Mesothelial cell of epicardium (in vitro differentiated cells): ENCODE data around the gene PRCD. TPM values are rescaled to one million over a fixed set of nuclear protein-coding genes. Genes with fewer than 3 reads are reported as not detected.

Experiments used
- DNase-seq, 2 experiments: peaks; one replicate each; pipeline ENCODE4 v3.0.0; 2021; ENCODE audit warnings: low spot score in 2 of 2; ENCODE audit not compliant: unreplicated experiment in 2 of 2
- H3K27ac Mint-ChIP-seq: 2 replicates; pipeline ENCODE4 v1.8.0; 2021; ENCODE audit warnings: mixed read lengths
- H3K27me3 Mint-ChIP-seq: 2 replicates; pipeline ENCODE4 v1.8.0; 2021; ENCODE audit warnings: low read depth, mixed read lengths
- H3K36me3 Mint-ChIP-seq: 2 replicates; pipeline ENCODE4 v1.8.0; 2021; ENCODE audit warnings: mixed read lengths
- H3K4me1 Mint-ChIP-seq: 2 replicates; pipeline ENCODE4 v1.8.0; 2021; ENCODE audit warnings: mixed read lengths
- H3K4me3 Mint-ChIP-seq: 2 replicates; pipeline ENCODE4 v1.8.0; 2021; ENCODE audit warnings: mild to moderate bottlenecking, moderate library complexity, mixed read lengths
- H3K9me3 Mint-ChIP-seq: 2 replicates; pipeline ENCODE4 v1.8.0; 2021; ENCODE audit warnings: mixed read lengths
- total RNA-seq: library from RNA; stranded (reverse); gene quantifications from 3 replicates; pipeline ENCODE4 v1.2.1, GENCODE V29; 2021
- TF ChIP-seq, protein P1 (sequence below): fragments of 200-600 bp; sonication (generic); IDR thresholded peaks from one replicate; pipeline ENCODE4 v1.5.0; 2021; ENCODE audit warnings: antibody characterized with exemption; ENCODE audit not compliant: unreplicated experiment

The PRCD gene
- total RNA-seq, 1 donor from 2014 or later = 9.9 TPM

DNA sequence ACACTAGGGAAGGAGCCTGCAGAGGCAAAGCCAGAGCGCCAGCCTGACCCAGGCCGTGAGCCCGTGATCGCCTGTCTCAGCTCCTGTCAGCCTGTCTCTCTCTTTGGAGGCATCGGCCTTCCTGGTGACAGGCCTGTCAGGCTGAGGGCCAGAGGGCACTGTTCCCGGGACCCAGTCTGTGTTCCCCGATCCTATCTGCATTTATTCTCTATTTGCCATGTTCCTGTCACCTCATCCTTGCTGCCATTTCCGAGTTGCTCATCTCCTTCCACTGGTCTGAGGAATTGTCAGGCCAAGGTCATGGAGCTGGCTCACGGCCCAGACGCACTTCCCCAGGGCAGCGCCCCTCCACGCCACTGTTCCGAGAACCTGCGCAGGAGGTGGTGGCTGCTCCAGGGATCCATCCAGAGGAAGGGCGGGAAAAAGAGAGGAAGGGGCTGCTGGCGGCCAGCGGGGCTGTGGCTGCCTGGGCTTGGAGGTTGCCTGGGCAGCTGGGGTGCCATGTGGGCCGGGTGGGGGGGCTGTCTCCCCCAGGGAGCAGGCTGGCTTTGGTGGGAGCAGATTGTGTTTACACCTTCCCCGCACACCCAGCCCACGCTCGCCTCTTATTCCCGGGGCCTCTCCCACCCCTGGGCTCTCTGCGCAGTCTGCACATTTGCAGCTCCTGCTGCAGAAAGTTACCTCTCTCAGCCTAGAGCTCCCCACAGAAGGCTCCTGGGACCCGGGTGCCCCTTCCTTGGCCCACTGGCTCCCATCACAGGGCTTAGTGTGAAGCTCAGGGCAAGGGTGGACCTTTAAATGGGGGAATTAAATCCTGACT lies 4.9 kb downstream of the PRCD start:
- TF ChIP-seq, protein P1, sequence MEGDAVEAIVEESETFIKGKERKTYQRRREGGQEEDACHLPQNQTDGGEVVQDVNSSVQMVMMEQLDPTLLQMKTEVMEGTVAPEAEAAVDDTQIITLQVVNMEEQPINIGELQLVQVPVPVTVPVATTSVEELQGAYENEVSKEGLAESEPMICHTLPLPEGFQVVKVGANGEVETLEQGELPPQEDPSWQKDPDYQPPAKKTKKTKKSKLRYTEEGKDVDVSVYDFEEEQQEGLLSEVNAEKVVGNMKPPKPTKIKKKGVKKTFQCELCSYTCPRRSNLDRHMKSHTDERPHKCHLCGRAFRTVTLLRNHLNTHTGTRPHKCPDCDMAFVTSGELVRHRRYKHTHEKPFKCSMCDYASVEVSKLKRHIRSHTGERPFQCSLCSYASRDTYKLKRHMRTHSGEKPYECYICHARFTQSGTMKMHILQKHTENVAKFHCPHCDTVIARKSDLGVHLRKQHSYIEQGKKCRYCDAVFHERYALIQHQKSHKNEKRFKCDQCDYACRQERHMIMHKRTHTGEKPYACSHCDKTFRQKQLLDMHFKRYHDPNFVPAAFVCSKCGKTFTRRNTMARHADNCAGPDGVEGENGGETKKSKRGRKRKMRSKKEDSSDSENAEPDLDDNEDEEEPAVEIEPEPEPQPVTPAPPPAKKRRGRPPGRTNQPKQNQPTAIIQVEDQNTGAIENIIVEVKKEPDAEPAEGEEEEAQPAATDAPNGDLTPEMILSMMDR = no peak
- DNase-seq = no peak
- no peaks in the 10 kb centered on the region for H3K9me3 Mint-ChIP-seq

DNA sequence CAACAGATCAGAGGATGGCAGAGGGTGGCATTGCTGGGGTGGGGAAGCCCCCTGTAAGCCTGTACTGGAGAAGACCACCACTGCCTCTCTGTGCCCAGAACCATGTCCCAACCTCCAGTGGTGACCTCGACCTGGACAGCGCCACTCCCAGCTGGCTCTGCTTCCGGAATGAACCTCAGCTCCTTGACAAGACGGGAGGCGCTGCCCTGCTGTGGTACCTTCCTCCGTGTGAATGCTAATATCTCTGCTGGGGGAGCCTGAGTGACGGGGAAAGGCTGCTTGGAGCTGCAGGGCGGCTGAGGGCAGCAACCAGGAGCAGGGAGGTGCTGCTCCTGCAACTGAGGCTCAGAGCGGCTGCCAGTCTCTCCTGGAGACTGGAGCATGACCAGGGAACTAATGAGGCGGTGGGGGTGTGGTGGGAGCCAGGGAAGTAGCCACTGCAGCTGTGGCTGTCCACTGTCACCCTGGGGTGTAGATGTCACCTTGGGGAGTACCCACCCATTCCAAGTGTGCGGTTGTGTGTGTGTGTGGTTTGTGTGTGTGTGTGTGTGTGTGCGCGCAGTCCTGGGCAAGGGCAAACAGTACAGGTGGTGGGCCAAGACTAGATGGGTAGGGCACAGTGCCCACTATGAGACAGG lies 6.2 kb downstream of the PRCD start:
- DNase-seq = no peak
- Mint-ChIP-seq H3K9me3 (no peaks in the 10 kb centered on the region), H3K4me1 (peaks cover 39% of the 10 kb centered on the region), H3K36me3 (no peaks in the 10 kb centered on the region), H3K27ac (no peak overlapping the region), H3K4me3 (no peak overlapping the region), H3K27me3 (peaks cover 4% of the 10 kb centered on the region)
- TF ChIP-seq, protein P1 = no peak

More for the DNA sequence above, 4.9 kb downstream of the PRCD start:
- no peaks in the 10 kb centered on the region for H3K36me3 Mint-ChIP-seq
- peak overlapping the region; percentile 54 for H3K4me3 Mint-ChIP-seq
- peak overlapping the region; percentile 93 for H3K27ac Mint-ChIP-seq
- H3K4me1 Mint-ChIP-seq = peaks cover 41% of the 10 kb centered on the region
- peaks cover 5% of the 10 kb centered on the region for H3K27me3 Mint-ChIP-seq

DNA sequence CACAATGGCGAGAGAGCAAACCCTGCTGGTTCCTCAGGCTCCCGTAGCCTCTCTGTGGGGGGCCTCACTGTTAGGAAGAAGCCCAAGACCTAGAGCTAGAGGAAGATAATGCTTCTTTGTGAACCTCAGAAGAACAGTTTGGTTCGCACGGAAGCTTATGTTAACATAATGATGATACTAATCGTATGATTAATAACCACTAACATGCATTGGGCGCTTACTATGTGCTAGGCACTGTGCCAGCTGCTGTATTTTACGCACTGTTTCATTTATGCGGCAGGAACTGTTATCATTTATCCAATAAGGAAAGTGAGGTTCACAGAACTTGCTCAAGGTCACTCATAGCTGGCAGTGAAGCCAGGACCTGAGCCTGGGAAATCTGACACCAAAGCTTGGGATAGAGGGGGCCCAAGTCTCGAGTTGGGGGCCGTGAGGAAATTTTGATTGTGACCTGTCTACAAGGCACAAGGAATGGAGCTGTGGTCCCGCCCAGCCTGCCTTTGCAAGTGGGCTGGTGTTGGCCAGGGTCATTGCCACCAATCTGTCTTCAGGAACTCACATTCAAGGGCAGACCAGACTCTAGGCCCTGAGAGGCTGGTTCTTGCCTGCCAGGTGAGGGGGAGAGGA lies 6.8 kb downstream of the PRCD start:
- Mint-ChIP-seq H3K36me3 (no peaks in the 10 kb centered on the region), H3K4me1 (peaks cover 35% of the 10 kb centered on the region), H3K27ac (no peak overlapping the region), H3K9me3 (no peaks in the 10 kb centered on the region), H3K27me3 (peaks cover 3% of the 10 kb centered on the region), H3K4me3 (no peak overlapping the region)
- TF ChIP-seq, protein P1 = no peak
- no peak for DNase-seq

DNA sequence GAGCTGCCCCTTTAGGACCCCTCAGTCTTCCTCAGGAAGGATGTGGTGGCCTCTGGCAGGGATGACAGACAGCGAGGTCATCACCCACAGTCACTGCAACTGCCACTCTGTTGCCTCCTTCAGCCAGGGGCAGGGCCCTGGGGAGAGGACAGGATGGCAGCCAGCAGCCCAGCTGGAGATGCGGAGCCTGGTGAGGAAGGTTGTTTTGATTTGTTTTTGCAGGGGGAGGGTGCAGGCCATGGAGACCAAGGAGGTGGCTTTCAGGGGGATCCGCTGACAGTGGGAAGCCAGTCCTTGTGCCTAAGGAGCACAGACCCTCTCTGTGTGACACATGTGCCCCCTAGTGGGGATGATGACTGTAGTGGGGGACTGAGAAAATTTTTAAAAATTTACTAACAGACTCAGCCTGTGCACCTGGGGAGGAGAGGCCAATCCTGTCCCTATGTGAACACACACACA lies 7.4 kb downstream of the PRCD start:
- Mint-ChIP-seq H3K27ac (no peak overlapping the region), H3K36me3 (no peaks in the 10 kb centered on the region), H3K9me3 (no peaks in the 10 kb centered on the region), H3K4me3 (no peak overlapping the region), H3K27me3 (no peaks in the 10 kb centered on the region), H3K4me1 (peaks cover 30% of the 10 kb centered on the region)
- peak in 1 of 2 experiments; percentile 64 for DNase-seq
- TF ChIP-seq, protein P1 = peak; percentile 52

DNA sequence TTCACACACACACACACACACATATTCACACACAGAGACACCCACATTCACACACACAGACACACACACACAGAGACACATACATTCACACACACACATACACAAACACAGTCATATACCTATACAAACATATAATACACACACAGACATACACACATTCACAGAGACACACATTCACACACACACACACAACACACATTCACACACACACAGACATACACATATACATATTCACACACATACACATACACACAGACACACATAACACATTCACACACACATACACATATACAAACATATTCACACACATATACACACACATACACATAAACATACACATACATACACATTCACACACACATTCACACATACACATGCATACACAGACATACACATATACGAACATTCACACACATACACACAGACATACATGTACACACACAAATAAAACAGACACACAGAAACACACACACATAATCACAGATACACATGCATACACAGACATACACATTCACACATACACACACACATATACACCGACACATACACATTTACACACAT lies 7.9 kb downstream of the PRCD start:
- Mint-ChIP-seq H3K27me3 (no peaks in the 10 kb centered on the region), H3K4me1 (peaks cover 27% of the 10 kb centered on the region), H3K4me3 (no peak overlapping the region), H3K9me3 (no peaks in the 10 kb centered on the region), H3K36me3 (no peaks in the 10 kb centered on the region), H3K27ac (no peak overlapping the region)
- DNase-seq = no peak
- TF ChIP-seq, protein P1 = no peak
